Muscle of arm (tissue), 12 donors: ENCODE results near the gene BNIPL. TPM values are rescaled to one million over a fixed set of nuclear protein-coding genes. Genes with fewer than 3 reads are reported as not detected.

Experiments
- DNase-seq: peaks from one replicate; pipeline ENCODE4 v3.0.0-alpha.2; 2013
- polyA plus RNA-seq, 12 donors: library from polyadenylated mRNA; unstranded; fragments of 120-200 nt; gene quantifications; one replicate each; pipeline ENCODE4 v1.2.1, GENCODE V29; 2013; ENCODE audit not compliant: insufficient read length in 12 of 12

BNIPL gene
- polyA plus RNA-seq, 12 donors: 0.33 to 23.1 (median 0.91) TPM; not detected in 2

DNA sequence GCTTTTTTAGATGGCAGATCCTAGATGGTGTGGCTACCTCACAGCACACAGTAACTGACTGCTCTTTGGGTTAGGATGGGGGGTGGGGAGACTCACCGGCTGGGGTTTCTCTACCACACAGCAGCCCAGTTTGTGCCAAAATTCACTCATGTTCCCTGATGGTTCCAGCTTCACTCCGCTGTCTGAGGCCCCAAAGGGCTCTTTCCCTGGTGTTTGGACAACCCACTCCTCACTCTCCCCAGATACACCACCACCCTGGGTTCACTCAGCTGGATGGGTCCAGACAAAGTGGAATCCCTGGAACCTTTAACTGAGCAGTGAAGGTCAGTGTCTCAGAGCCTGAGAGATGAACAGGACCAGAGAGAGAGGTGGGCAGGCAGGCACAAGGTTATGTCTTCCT is 19.2 kb downstream of the BNIPL start:
- no peak for DNase-seq

DNA sequence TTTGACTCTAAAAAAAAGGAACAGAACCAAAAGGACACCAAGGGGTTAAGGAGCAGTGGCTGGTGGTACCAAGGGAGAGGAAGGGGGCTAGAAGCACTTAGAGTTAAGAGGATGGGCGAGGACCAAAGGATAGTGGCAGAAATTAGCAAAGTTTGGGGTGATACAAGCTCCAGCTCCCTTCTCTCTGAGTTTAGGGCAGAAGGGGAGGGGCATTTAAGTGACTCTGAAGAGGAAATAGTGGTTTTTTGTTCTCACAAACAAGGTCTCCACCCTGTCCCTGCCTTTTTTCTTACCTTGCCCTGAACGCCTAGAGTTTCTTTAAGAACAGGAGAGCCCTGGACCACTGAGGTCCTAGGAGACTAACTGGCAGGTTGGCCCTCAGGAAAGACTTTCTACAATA is 19.8 kb downstream of the BNIPL start:
- DNase-seq: no peak

GRCh38 chr1:151058692-151059091 is 22.3 kb downstream of the BNIPL start:
- DNase-seq: peak; percentile 45

DNA sequence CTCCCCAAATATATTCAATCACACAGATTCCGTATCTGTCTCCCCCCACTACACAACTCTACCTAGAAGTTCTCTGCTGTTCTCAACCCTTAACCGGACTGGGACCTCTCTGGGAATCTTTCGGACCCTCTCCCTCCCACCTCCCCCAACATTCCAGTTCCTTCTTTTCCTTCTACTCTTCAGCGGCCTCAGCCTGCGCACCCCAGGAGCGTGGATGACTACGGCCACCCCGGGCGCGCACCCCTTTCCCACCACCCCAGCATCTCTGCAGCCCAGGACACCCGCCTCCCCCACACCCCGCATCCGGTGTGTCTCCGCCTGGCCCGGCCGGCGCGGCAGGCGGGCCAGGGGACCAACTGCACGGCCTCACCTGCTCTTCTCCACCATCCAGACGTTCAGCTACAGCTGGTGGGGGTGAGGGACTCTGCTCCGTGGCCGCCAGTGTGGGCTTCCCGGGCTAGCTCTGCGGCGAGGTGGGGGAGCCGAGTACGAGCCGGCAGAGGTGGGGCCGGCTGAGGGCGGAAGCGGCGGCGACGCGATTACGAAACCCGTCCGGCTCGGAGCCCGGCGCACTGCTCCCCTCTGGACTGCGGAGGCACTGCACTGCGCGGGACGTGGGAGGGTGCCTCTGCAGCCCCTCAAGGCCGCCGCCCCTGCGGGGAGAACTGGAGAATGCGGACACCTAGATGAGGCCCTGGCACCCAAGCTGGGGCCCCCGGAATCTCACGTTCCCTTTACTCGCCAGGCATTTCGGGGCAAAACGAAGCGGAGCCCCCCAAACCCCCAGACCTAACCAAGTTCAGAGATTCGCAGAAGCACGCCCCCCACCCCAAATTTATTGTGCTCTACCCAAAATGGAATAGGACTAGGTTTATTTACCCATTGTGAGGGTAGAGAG is 23.0 kb downstream of the BNIPL start, which contains the start of gene CDC42SE1:
Gene CDC42SE1 (minus strand): TSS at position 514 of the 898 bp plus-strand sequence. CDS start 3,892 bp downstream, outside the sequence.
- peak; percentile 89 for DNase-seq

- peak; percentile 85 for DNase-seq
These were observed 23.7 kb downstream of the BNIPL start, which contains the start of gene MLLT11 for GRCh38 chr1:151060007-151060656. Gene MLLT11, plus strand, starts transcription at chr1:151060397. Its CDS starts 6,828 bp downstream, at chr1:151067225.

DNA sequence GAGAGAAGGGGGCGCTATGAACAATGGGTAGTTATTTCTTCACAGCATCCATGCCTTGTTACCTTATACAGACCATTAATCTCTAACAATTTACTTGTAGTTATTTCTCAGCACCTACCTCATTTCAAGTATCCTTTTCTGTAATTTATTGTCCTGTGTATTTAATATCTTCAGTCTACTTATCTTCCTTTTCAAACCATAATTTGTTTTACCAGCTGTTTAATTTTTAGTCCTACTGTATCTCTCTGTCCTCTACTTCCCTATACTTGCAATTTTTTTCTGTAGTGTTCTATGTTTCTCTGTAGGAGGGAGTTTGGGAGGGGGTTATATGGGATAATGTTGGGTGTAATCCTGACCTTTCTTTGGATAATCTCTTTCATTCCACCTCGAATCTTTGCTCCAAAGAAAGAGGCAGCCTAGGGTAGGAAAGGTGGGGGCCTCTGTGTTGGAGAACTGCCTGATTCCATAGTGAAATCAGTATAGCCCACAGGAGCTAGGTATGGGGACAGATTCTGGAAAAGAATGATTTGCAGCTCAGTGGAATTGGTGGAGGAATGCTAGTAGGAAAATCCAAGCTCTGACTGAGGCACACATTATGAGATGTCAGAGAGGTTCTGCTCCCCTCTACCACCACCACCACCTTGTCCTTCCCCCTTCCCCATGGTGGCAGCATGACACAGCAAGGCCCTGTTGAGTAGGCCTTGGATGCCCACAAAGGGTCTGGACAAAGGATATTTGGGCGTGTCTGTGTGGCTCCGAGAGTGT is 24.5 kb downstream of the BNIPL start:
- no peak for DNase-seq

DNA sequence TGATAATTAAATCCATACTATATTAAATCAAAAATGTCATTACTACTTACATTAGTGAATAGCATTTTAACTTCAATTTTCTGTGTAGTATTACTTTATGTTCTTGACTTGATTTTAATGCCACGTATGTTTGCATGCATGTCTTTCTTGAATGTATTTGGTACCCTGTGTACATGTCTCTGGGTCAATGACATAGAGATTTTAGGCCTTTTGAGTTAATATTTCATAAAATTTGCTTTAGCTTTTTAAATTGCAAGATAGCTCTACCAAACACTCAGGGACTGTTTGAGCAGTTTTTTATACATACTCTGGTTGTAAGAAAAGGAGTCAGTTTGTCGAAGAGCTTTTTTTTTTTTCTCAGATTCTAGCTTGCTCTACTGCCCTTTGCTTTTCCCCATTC is 25.3 kb downstream of the BNIPL start:
- no peak for DNase-seq

GRCh38 chr1:151062741-151063371 is 26.5 kb downstream of the BNIPL start:
- no peak for DNase-seq

- no peak for DNase-seq
These were observed 28.8 kb downstream of the BNIPL start for GRCh38 chr1:151065089-151065645.

DNA sequence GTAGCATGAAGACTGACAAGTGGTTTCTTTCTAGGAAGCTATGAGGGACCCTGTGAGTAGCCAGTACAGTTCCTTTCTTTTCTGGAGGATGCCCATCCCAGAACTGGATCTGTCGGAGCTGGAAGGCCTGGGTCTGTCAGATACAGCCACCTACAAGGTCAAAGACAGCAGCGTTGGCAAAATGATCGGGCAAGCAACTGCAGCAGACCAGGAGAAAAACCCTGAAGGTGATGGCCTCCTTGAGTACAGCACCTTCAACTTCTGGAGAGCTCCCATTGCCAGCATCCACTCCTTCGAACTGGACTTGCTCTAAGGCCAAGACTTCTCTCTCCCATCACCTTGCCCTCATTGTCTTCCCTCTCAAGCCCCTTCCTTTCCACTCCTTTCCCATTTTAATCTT is 30.8 kb downstream of the BNIPL start:
- no peak for DNase-seq

DNA sequence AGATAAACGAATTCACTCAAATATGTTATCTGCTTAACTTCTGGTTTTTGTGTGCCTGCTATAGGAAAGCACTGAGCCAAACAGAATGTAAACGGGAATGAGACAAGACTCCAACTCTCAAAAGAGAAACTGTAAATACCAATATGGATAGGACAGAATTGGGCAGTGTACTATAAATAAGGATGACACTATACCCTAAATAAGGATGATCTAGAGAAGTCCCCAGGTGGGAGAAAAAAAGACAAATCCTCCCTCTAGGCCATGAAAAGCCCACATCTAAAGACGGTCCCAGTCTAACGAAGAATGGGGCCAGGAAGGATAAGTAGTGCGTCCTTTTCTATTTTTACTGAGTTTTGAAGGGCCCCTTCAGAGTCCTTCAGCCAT is 32.7 kb downstream of the BNIPL start:
- no peak for DNase-seq

DNA sequence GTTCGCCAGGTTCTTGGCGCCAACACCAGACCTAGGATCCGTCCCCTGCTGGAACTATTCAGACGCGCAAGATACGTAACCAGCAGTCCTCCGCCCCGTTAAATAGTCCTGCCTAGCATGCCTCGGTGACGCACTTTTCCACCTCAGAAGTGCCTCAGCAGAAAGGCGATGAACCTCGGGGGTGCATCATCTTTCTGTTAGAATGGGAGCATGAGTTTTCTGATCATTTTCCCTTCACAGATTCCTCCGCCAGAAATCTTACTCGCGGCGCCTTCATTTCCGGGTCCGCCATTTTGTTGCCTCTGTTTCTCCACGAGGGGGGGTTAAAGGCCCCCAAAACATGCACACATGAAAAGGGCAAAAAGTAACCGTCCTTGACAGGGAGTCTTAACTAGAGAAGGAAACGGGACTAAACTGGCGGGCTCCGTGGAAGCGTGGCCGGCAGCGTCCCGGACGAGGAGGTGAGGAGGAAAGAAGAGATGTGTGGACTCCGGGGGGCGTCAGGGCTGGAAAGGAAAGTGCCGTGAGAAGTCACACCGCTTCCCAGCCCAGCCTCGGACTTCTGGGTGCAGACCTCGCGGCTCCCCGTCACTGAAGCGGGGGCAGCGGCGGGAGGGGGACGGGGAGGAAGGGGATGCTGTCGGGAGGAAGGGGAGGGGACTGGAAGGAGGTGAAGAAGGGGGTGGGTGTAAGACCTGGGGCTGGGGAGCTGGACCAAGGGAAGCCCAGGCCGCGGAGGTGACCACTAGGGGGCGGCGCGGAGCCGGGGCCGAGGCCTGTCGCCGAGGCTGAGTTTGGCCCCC is 34.3 kb downstream of the BNIPL start, which contains the start of gene GABPB2:
Gene GABPB2 (plus strand): TSS at position 288 of the 803 bp plus-strand sequence. CDS start 17,429 bp downstream, outside the sequence.
- DNase-seq: peak; percentile 98

DNA sequence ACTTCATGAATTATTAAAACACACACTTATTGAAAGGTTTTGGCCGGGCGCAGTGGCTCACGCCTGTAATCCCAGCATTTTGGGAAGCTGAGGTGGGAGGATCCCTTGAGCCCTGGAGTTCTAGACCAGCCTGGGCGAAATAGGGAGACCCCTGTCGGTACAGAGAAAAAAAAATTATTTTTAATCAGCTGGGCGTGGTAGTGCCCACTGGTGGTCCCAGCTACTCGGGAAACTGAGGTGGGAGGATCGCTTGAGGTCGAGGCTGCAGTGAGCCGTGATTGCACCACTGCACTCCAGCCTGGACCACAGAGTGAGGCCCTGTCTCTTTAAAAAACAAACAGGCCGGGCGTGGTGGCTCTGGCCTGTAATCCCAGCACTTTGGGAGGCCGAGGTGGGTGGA is 35.8 kb downstream of the BNIPL start:
- DNase-seq: no peak

DNA sequence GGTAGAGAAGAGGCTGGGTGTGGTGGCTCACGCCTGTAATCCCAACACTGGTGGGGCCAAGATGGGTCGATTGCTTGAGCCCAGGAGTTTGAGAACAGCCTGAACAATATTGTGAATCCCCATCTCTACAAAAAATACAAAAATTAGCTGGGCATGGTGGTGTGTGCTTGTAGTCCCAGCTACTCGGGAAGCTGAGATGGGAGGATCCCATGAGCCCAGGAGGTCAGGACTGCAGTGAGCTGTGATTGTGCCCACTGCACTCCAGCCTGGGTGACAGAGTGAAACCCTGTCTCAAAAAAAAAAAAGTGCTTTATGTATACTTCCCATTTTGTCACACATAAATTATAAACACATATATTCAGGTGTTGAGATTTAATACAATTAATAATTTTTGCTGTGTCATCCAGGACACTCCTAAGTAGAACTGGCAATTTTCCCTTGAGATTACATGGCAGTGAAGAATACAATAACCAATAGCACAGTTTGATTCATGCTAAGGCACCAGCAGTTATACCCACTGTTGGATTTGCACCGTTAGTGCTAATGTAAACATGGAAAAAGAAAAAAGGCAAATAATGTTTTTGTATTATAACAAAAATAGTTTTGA is 49.7 kb downstream of the BNIPL start:
- DNase-seq: no peak

Other genes starting within 250 kb of the BNIPL start
- 100 to 1,000 TPM in 2 of 12 donors, 10 to 100 TPM in 9, not detected in 1; 52.9 to 166 (median 61.1) TPM for gene CTSK, start 228.3 kb upstream of the BNIPL start, polyA plus RNA-seq
- gene ARNT, start 160.0 kb upstream of the BNIPL start, polyA plus RNA-seq: 10 to 100 TPM in 11 of 12 donors, not detected in 1; 27.6 to 59.4 (median 38.0) TPM
- not detected for gene CTXND2, start 149.4 kb upstream of the BNIPL start, polyA plus RNA-seq
- gene SETDB1, start 110.2 kb upstream of the BNIPL start, polyA plus RNA-seq: 10 to 100 TPM in 11 of 12 donors, not detected in 1; 29.8 to 72.2 (median 39.1) TPM
- gene CERS2, start 61.8 kb upstream of the BNIPL start, polyA plus RNA-seq: 100 to 1,000 TPM in 2 of 12 donors, 10 to 100 TPM in 9, not detected in 1; 69.5 to 112 (median 78.8) TPM
- gene ANXA9, start 54.3 kb upstream of the BNIPL start, polyA plus RNA-seq: 1 to 10 TPM in 10 of 12 donors, not detected in 2; 1.7 to 5.3 (median 3.2) TPM
- 10 to 100 TPM in 11 of 12 donors, not detected in 1; 15.5 to 35.9 (median 20.9) TPM for gene MINDY1, start 29.7 kb upstream of the BNIPL start, polyA plus RNA-seq
- gene PRUNE1, start 28.1 kb upstream of the BNIPL start, polyA plus RNA-seq: 10 to 100 TPM in 11 of 12 donors, not detected in 1; 22.1 to 31.7 (median 27.7) TPM
- gene C1orf56, start 11.2 kb downstream of the BNIPL start, polyA plus RNA-seq: 10 to 100 TPM in 1 of 12 donors, 1 to 10 TPM in 10, not detected in 1; 5.1 to 11.8 (median 6.2) TPM
- gene CDC42SE1, start 23.0 kb downstream of the BNIPL start, polyA plus RNA-seq: 100 to 1,000 TPM in 1 of 12 donors, 10 to 100 TPM in 11; 41.7 to 188 (median 61.7) TPM
- 10 to 100 TPM in 10 of 12 donors, 1 to 10 TPM in 1, not detected in 1; 8.1 to 23.4 (median 16.6) TPM for gene MLLT11, start 23.8 kb downstream of the BNIPL start, polyA plus RNA-seq
- 10 to 100 TPM in 1 of 12 donors, 1 to 10 TPM in 10, not detected in 1; 4.5 to 20.0 (median 6.2) TPM for gene GABPB2, start 34.2 kb downstream of the BNIPL start, polyA plus RNA-seq
- 100 to 1,000 TPM in 3 of 12 donors, 10 to 100 TPM in 8, not detected in 1; 46.0 to 132 (median 78.0) TPM for gene SEMA6C, start 110.0 kb downstream of the BNIPL start, polyA plus RNA-seq
- gene TNFAIP8L2, start 120.1 kb downstream of the BNIPL start, polyA plus RNA-seq: 1 to 10 TPM in 10 of 12 donors, not detected in 2; 1.1 to 4.5 (median 1.8) TPM
- gene LYSMD1, start 129.3 kb downstream of the BNIPL start, polyA plus RNA-seq: 10 to 100 TPM in 10 of 12 donors, not detected in 2; 10.5 to 13.8 (median 12.0) TPM
- 10 to 100 TPM in 11 of 12 donors, not detected in 1; 23.1 to 54.8 (median 39.1) TPM for gene SCNM1, start 129.6 kb downstream of the BNIPL start, polyA plus RNA-seq
- 10 to 100 TPM in 9 of 12 donors, 1 to 10 TPM in 1, not detected in 2; 9.8 to 62.2 (median 37.7) TPM for gene TMOD4, start 139.4 kb downstream of the BNIPL start, polyA plus RNA-seq
- 10 to 100 TPM in 11 of 12 donors, not detected in 1; 24.7 to 53.6 (median 45.3) TPM for gene VPS72, start 153.6 kb downstream of the BNIPL start, polyA plus RNA-seq
- 10 to 100 TPM in 11 of 12 donors, not detected in 1; 31.0 to 72.1 (median 45.1) TPM for gene PIP5K1A, start 162.0 kb downstream of the BNIPL start, polyA plus RNA-seq
- 100 to 1,000 TPM in 10 of 12 donors, 10 to 100 TPM in 1, not detected in 1; 69.6 to 122 (median 110) TPM for gene PSMD4, start 218.1 kb downstream of the BNIPL start, polyA plus RNA-seq
- 10 to 100 TPM in 10 of 12 donors, 1 to 10 TPM in 1, not detected in 1; 9.9 to 27.0 (median 12.3) TPM for gene ZNF687, start 245.7 kb downstream of the BNIPL start, polyA plus RNA-seq